ENCODE measurements around the gene FAM171A1.

The FAM171A1 gene

GRCh38 chr10:15197911-15198310, 173.2 kb downstream of the FAM171A1 start:
- Histone ChIP-seq H4K8ac (ENCODE audit: low read length) (peak overlapping the region; percentile 4), H2AK5ac (ENCODE audit: low read length, severe bottlenecking) (no peak overlapping the region), H3K9ac (ENCODE audit: low read length) (no peak overlapping the region), H2AFZ (ENCODE audit: low read depth, low read length) (no peak overlapping the region), H2BK12ac (ENCODE audit: low read length in 2 of 2) (no peak overlapping the region), H3K4ac (ENCODE audit: low read depth in 1 of 2, low read length in 2 of 2) (no peak overlapping the region), H2BK5ac (ENCODE audit: low read depth, low read length, poor library complexity, severe bottlenecking) (no peak overlapping the region), H3K4me1 (ENCODE audit: control insufficient read depth, insufficient read depth, low read depth, low read length) (peaks cover 16% of the 10 kb centered on the region), H3K27me3 (ENCODE audit: control insufficient read depth in 1 of 2, insufficient read depth in 1 of 2, low read length in 2 of 2) (no peaks in the 10 kb centered on the region), H3K4me3 (ENCODE audit: insufficient read depth in 1 of 2, low read depth in 1 of 2, low read length in 2 of 2) (no peak overlapping the region), H2BK15ac (ENCODE audit: low read depth, poor library complexity, severe bottlenecking) (no peak overlapping the region), H4K91ac (ENCODE audit: low read length) (peak overlapping the region; percentile 9), H3K4me2 (ENCODE audit: low read length, poor library complexity, severe bottlenecking) (no peak overlapping the region), H3K36me3 (ENCODE audit: control insufficient read depth in 1 of 2, insufficient read depth in 2 of 2, low read depth in 1 of 2, low read length in 2 of 2) (no peaks in the 10 kb centered on the region), H3K9me3 (ENCODE audit: control insufficient read depth, low read length) (no peaks in the 10 kb centered on the region), H3K79me1 (replicated peaks; ENCODE audit: low read length, poor library complexity, severe bottlenecking) (no peaks in the 10 kb centered on the region), H3K14ac (ENCODE audit: low read length in 2 of 2) (no peak overlapping the region), H2BK120ac (ENCODE audit: low read depth, low read length) (no peak overlapping the region), H3K27ac (ENCODE audit: low read length, poor library complexity, severe bottlenecking) (no peak overlapping the region), H3K18ac (ENCODE audit: low read depth in 1 of 2, low read length in 2 of 2) (no peak overlapping the region), H3K23ac (ENCODE audit: low read length in 2 of 2) (no peak overlapping the region)
- no peak for DNase-seq
- WGBS: 98% methylated on average over 4 of the region's 4 CpGs

- no peak overlapping the region for H2AK5ac ChIP-seq (ENCODE audit: low read length, severe bottlenecking)
- WGBS: 57% methylated on average over 1 of the region's 2 CpGs
- no peak overlapping the region for H2BK5ac ChIP-seq (ENCODE audit: low read depth, low read length, poor library complexity, severe bottlenecking)
- H2BK120ac ChIP-seq (ENCODE audit: low read depth, low read length): no peak overlapping the region
- no peak overlapping the region for H2AFZ ChIP-seq (ENCODE audit: low read depth, low read length)
- H3K36me3 ChIP-seq (ENCODE audit: control insufficient read depth in 1 of 2, insufficient read depth in 2 of 2, low read depth in 1 of 2, low read length in 2 of 2): no peaks in the 10 kb centered on the region
- no peaks in the 10 kb centered on the region for H3K9me3 ChIP-seq (ENCODE audit: control insufficient read depth, low read length)
- peaks cover 14% of the 10 kb centered on the region for H3K4me1 ChIP-seq (ENCODE audit: control insufficient read depth, insufficient read depth, low read depth, low read length)
- H3K18ac ChIP-seq (ENCODE audit: low read depth in 1 of 2, low read length in 2 of 2): no peak overlapping the region
- no peak overlapping the region for H3K27ac ChIP-seq (ENCODE audit: low read length, poor library complexity, severe bottlenecking)
- no peak for DNase-seq
- H3K4me2 ChIP-seq (ENCODE audit: low read length, poor library complexity, severe bottlenecking): no peak overlapping the region
- H3K79me1 ChIP-seq (replicated peaks; ENCODE audit: low read length, poor library complexity, severe bottlenecking): no peaks in the 10 kb centered on the region
- no peak overlapping the region for H3K9ac ChIP-seq (ENCODE audit: low read length)
- no peak overlapping the region for H3K23ac ChIP-seq (ENCODE audit: low read length in 2 of 2)
- no peak overlapping the region for H3K4ac ChIP-seq (ENCODE audit: low read depth in 1 of 2, low read length in 2 of 2)
- no peak overlapping the region for H3K14ac ChIP-seq (ENCODE audit: low read length in 2 of 2)
- no peak overlapping the region for H4K8ac ChIP-seq (ENCODE audit: low read length)
- no peaks in the 10 kb centered on the region for H3K27me3 ChIP-seq (ENCODE audit: control insufficient read depth in 1 of 2, insufficient read depth in 1 of 2, low read length in 2 of 2)
- no peak overlapping the region for H2BK12ac ChIP-seq (ENCODE audit: low read length in 2 of 2)
- no peak overlapping the region for H3K4me3 ChIP-seq (ENCODE audit: insufficient read depth in 1 of 2, low read depth in 1 of 2, low read length in 2 of 2)
- no peak overlapping the region for H2BK15ac ChIP-seq (ENCODE audit: low read depth, poor library complexity, severe bottlenecking)
- H4K91ac ChIP-seq (ENCODE audit: low read length): no peak overlapping the region
These were observed 173.8 kb downstream of the FAM171A1 start for GRCh38 chr10:15197276-15197675.

- Histone ChIP-seq H3K14ac (ENCODE audit: low read length in 2 of 2) (no peak overlapping the region), H4K8ac (ENCODE audit: low read length) (no peak overlapping the region), H3K27ac (ENCODE audit: low read length, poor library complexity, severe bottlenecking) (no peak overlapping the region), H2BK12ac (ENCODE audit: low read length in 2 of 2) (no peak overlapping the region), H4K91ac (ENCODE audit: low read length) (peak overlapping the region; percentile 52), H3K27me3 (ENCODE audit: control insufficient read depth in 1 of 2, insufficient read depth in 1 of 2, low read length in 2 of 2) (no peaks in the 10 kb centered on the region), H3K23ac (ENCODE audit: low read length in 2 of 2) (no peak overlapping the region), H3K18ac (ENCODE audit: low read depth in 1 of 2, low read length in 2 of 2) (no peak overlapping the region), H2AFZ (ENCODE audit: low read depth, low read length) (no peak overlapping the region), H3K36me3 (ENCODE audit: control insufficient read depth in 1 of 2, insufficient read depth in 2 of 2, low read depth in 1 of 2, low read length in 2 of 2) (no peaks in the 10 kb centered on the region), H2AK5ac (ENCODE audit: low read length, severe bottlenecking) (no peak overlapping the region), H3K4ac (ENCODE audit: low read depth in 1 of 2, low read length in 2 of 2) (no peak overlapping the region), H3K9ac (ENCODE audit: low read length) (peak overlapping the region; percentile 50), H3K9me3 (ENCODE audit: control insufficient read depth, low read length) (no peaks in the 10 kb centered on the region), H3K79me1 (replicated peaks; ENCODE audit: low read length, poor library complexity, severe bottlenecking) (no peaks in the 10 kb centered on the region), H2BK120ac (ENCODE audit: low read depth, low read length) (no peak overlapping the region), H2BK5ac (ENCODE audit: low read depth, low read length, poor library complexity, severe bottlenecking) (no peak overlapping the region), H3K4me3 (ENCODE audit: insufficient read depth in 1 of 2, low read depth in 1 of 2, low read length in 2 of 2) (peak overlapping the region in 1 of 2 experiments; percentile 27), H2BK15ac (ENCODE audit: low read depth, poor library complexity, severe bottlenecking) (no peak overlapping the region), H3K4me2 (ENCODE audit: low read length, poor library complexity, severe bottlenecking) (no peak overlapping the region), H3K4me1 (ENCODE audit: control insufficient read depth, insufficient read depth, low read depth, low read length) (peaks cover 12% of the 10 kb centered on the region)
- DNase-seq: peak; percentile 44
- 70% methylated on average over 12 of the region's 12 CpGs for WGBS
These were observed 174.9 kb downstream of the FAM171A1 start for GRCh38 chr10:15196021-15196834.

- Histone ChIP-seq H4K8ac (ENCODE audit: low read length) (no peak overlapping the region), H4K91ac (ENCODE audit: low read length) (no peak overlapping the region), H2BK15ac (ENCODE audit: low read depth, poor library complexity, severe bottlenecking) (no peak overlapping the region), H3K4me3 (ENCODE audit: insufficient read depth in 1 of 2, low read depth in 1 of 2, low read length in 2 of 2) (no peak overlapping the region), H3K4me1 (ENCODE audit: control insufficient read depth, insufficient read depth, low read depth, low read length) (no peaks in the 10 kb centered on the region), H3K4ac (ENCODE audit: low read depth in 1 of 2, low read length in 2 of 2) (no peak overlapping the region), H3K4me2 (ENCODE audit: low read length, poor library complexity, severe bottlenecking) (no peak overlapping the region), H3K23ac (ENCODE audit: low read length in 2 of 2) (no peak overlapping the region), H3K14ac (ENCODE audit: low read length in 2 of 2) (no peak overlapping the region), H2AK5ac (ENCODE audit: low read length, severe bottlenecking) (no peak overlapping the region), H3K9me3 (ENCODE audit: control insufficient read depth, low read length) (no peaks in the 10 kb centered on the region), H2BK5ac (ENCODE audit: low read depth, low read length, poor library complexity, severe bottlenecking) (no peak overlapping the region), H2BK12ac (ENCODE audit: low read length in 2 of 2) (no peak overlapping the region), H3K9ac (ENCODE audit: low read length) (no peak overlapping the region), H3K36me3 (ENCODE audit: control insufficient read depth in 1 of 2, insufficient read depth in 2 of 2, low read depth in 1 of 2, low read length in 2 of 2) (no peaks in the 10 kb centered on the region), H3K27ac (ENCODE audit: low read length, poor library complexity, severe bottlenecking) (no peak overlapping the region), H3K79me1 (replicated peaks; ENCODE audit: low read length, poor library complexity, severe bottlenecking) (no peaks in the 10 kb centered on the region), H2AFZ (ENCODE audit: low read depth, low read length) (no peak overlapping the region), H3K27me3 (ENCODE audit: control insufficient read depth in 1 of 2, insufficient read depth in 1 of 2, low read length in 2 of 2) (no peaks in the 10 kb centered on the region), H3K18ac (ENCODE audit: low read depth in 1 of 2, low read length in 2 of 2) (no peak overlapping the region), H2BK120ac (ENCODE audit: low read depth, low read length) (no peak overlapping the region)
- no peak for DNase-seq
- WGBS: 96% methylated on average over 6 of the region's 11 CpGs
These were observed 181.8 kb downstream of the FAM171A1 start for GRCh38 chr10:15189133-15189885.
